ENCODE data around the gene KPTN.

The KPTN gene

GRCh38 chr19:47483800-47484690, at the start of gene KPTN:
TSS of gene KPTN (minus strand) at chr19:47484219. CDS start at chr19:47484160, 59 bp downstream.
- TF ChIP-seq CTCF (IDR thresholded peaks at IDR 0.05; ENCODE audit: insufficient read depth, missing control alignments) = peak; percentile 88
- FAIRE-seq (no peak), DNase-seq (ENCODE audit: insufficient read length, low spot score) (peak; percentile 96)

GRCh38 chr19:47531640-47532387, 47.8 kb upstream of the KPTN start:
- no peak for TF ChIP-seq CTCF (IDR thresholded peaks at IDR 0.05; ENCODE audit: insufficient read depth, missing control alignments)
- FAIRE-seq (no peak), DNase-seq (ENCODE audit: insufficient read length, low spot score) (no peak)

- TF ChIP-seq CTCF (IDR thresholded peaks at IDR 0.05; ENCODE audit: insufficient read depth, missing control alignments) = no peak
- DNase-seq (ENCODE audit: insufficient read length, low spot score) (no peak), FAIRE-seq (no peak)
Measured at GRCh38 chr19:47529018-47529742, 45.2 kb upstream of the KPTN start.

- no peak for TF ChIP-seq CTCF (IDR thresholded peaks at IDR 0.05; ENCODE audit: insufficient read depth, missing control alignments)
- no peak for FAIRE-seq
- no peak for DNase-seq (ENCODE audit: insufficient read length, low spot score)
Measured at GRCh38 chr19:47526798-47527197, 42.8 kb upstream of the KPTN start.

- no peak for DNase-seq (ENCODE audit: insufficient read length, low spot score)
Measured at GRCh38 chr19:47523473-47523872, 39.5 kb upstream of the KPTN start.

More at GRCh38 chr19:47523473-47523872, 39.5 kb upstream of the KPTN start:
- no peak for FAIRE-seq
- no peak for TF ChIP-seq CTCF (IDR thresholded peaks at IDR 0.05; ENCODE audit: insufficient read depth, missing control alignments)

Data from D721Med (cell line).